H9 (cell line): Measurements from ENCODE around the gene XIRP2. TPM values are rescaled to one million over a fixed set of nuclear protein-coding genes. Genes with fewer than 3 reads are reported as not detected.

Source experiments
- DNase-seq: peaks from one replicate; pipeline ENCODE4 v3.0.0-alpha.2; 2017
- H2AFZ ChIP-seq: one replicate; pipeline ENCODE4 v1.6.1; 2013; ENCODE audit warnings: mild to moderate bottlenecking, low read length, control low read depth, moderate library complexity
- H2AK5ac ChIP-seq: 2 replicates; pipeline ENCODE4 v1.6.1; 2013; ENCODE audit warnings: low read length, control low read depth, mixed read lengths; ENCODE audit not compliant: insufficient read length
- H2BK120ac ChIP-seq: one replicate; pipeline ENCODE4 v1.6.1; 2013; ENCODE audit warnings: low read depth, mild to moderate bottlenecking, low read length, control low read depth, inconsistent platforms; ENCODE audit not compliant: poor library complexity, severe bottlenecking
- H2BK12ac ChIP-seq: 2 replicates; pipeline ENCODE4 v1.6.1; 2013; ENCODE audit warnings: low read length, control low read depth, mixed read lengths, low read depth; ENCODE audit not compliant: insufficient read length
- H2BK15ac ChIP-seq: 2 replicates; pipeline ENCODE4 v1.6.1; 2013; ENCODE audit warnings: low read depth, low read length, control low read depth
- H2BK20ac ChIP-seq: one replicate; pipeline ENCODE4 v1.6.1; 2013; ENCODE audit warnings: low read depth, mild to moderate bottlenecking, low read length, control low read depth, inconsistent platforms; ENCODE audit not compliant: poor library complexity, severe bottlenecking
- H2BK5ac ChIP-seq: 2 replicates; pipeline ENCODE4 v1.6.1; 2013; ENCODE audit warnings: low read length, control low read depth, mixed read lengths; ENCODE audit not compliant: insufficient read length
- H3K14ac ChIP-seq: 2 replicates; pipeline ENCODE4 v1.6.1; 2013; ENCODE audit warnings: low read length, control low read depth; ENCODE audit not compliant: insufficient read depth
- H3K18ac ChIP-seq: 2 replicates; pipeline ENCODE4 v1.6.1; 2013; ENCODE audit warnings: low read depth, mild to moderate bottlenecking, mixed read lengths, low read length, control low read depth; ENCODE audit not compliant: insufficient read length
- H3K23ac ChIP-seq: 2 replicates; pipeline ENCODE4 v1.6.1; 2013; ENCODE audit warnings: low read length, control low read depth, mixed read lengths, low read depth; ENCODE audit not compliant: insufficient read length
- H3K23me2 ChIP-seq: 2 replicates; pipeline ENCODE4 v1.6.1; 2013; ENCODE audit warnings: low read depth, mild to moderate bottlenecking, mixed read lengths, low read length, control low read depth; ENCODE audit not compliant: insufficient read length, poor library complexity, severe bottlenecking
- H3K27ac ChIP-seq: 2 replicates; pipeline ENCODE4 v1.5.1; 2013; ENCODE audit warnings: low read length, control low read depth, mixed read lengths, low read depth; ENCODE audit not compliant: insufficient read length
- H3K27me3 ChIP-seq: 2 replicates; pipeline ENCODE4 v1.6.1; 2013; ENCODE audit warnings: low read length, control low read depth, inconsistent platforms; ENCODE audit not compliant: insufficient read depth
- H3K4ac ChIP-seq: 2 replicates; pipeline ENCODE4 v1.6.1; 2013; ENCODE audit warnings: low read depth, mild to moderate bottlenecking, control low read depth, inconsistent platforms, low read length, moderate library complexity
- H3K4me1 ChIP-seq: 2 replicates; pipeline ENCODE4 v1.6.1; 2013; ENCODE audit warnings: low read length, control low read depth, inconsistent platforms; ENCODE audit not compliant: insufficient read depth
- H3K4me2 ChIP-seq: 2 replicates; pipeline ENCODE4 v1.6.1; 2013; ENCODE audit warnings: low read length, control low read depth, mixed read lengths; ENCODE audit not compliant: insufficient read length, insufficient read depth
- H3K56ac ChIP-seq: 2 replicates; pipeline ENCODE4 v1.6.1; 2013; ENCODE audit warnings: low read depth, mild to moderate bottlenecking, mixed read lengths, low read length, control low read depth; ENCODE audit not compliant: insufficient read length
- H3K79me1 ChIP-seq: 2 replicates; pipeline ENCODE4 v1.6.1; 2013; ENCODE audit warnings: low read depth, mild to moderate bottlenecking, moderate library complexity, low read length, control low read depth, inconsistent platforms; ENCODE audit not compliant: insufficient read depth, poor library complexity, severe bottlenecking
- H3K79me2 ChIP-seq: 2 replicates; pipeline ENCODE4 v1.6.1; 2013; ENCODE audit warnings: low read length, control low read depth, inconsistent platforms; ENCODE audit not compliant: insufficient read depth
- H3K9ac ChIP-seq: 2 replicates; pipeline ENCODE4 v1.6.1; 2013; ENCODE audit warnings: low read length, control low read depth, mixed read lengths; ENCODE audit not compliant: insufficient read length; ENCODE audit errors: extremely low read depth
- H3K9me3 ChIP-seq: one replicate; pipeline ENCODE4 v1.6.1; 2013; ENCODE audit warnings: low read depth, low read length, inconsistent platforms; ENCODE audit not compliant: control insufficient read depth
- H3T11ph ChIP-seq: one replicate; pipeline ENCODE4 v1.6.1; 2013; ENCODE audit warnings: mild to moderate bottlenecking, low read length, control low read depth, inconsistent platforms
- H4K20me1 ChIP-seq: one replicate; pipeline ENCODE4 v1.6.1; 2013; ENCODE audit not compliant: control insufficient read depth, insufficient read length, insufficient read depth
- H4K5ac ChIP-seq: 2 replicates; pipeline ENCODE4 v1.6.1; 2013; ENCODE audit warnings: low read depth, mild to moderate bottlenecking, mixed read lengths, low read length, control low read depth; ENCODE audit not compliant: insufficient read length
- H4K8ac ChIP-seq: replicated peaks from 2 replicates; pipeline ENCODE4 v1.6.1; 2013; ENCODE audit warnings: low read length, control low read depth, mixed read lengths, low read depth; ENCODE audit not compliant: insufficient read length
- H4K91ac ChIP-seq: 2 replicates; pipeline ENCODE4 v1.6.1; 2013; ENCODE audit warnings: low read depth, mild to moderate bottlenecking, moderate library complexity, mixed read lengths, low read length, control low read depth; ENCODE audit not compliant: insufficient read length
- H3K27ac Mint-ChIP-seq, 3 experiments: 2 replicates in 2 of 3; 3 replicates in 1 of 3; pipeline ENCODE4 v1.8.0; 2020 to 2021; ENCODE audit warnings: mixed read lengths in 3 of 3, mild to moderate bottlenecking in 1 of 3, moderate library complexity in 1 of 3
- H3K27me3 Mint-ChIP-seq: 2 replicates; pipeline ENCODE4 v1.8.0; 2021; ENCODE audit warnings: low read depth, mild to moderate bottlenecking, moderate library complexity, mixed read lengths
- H3K36me3 Mint-ChIP-seq, 3 experiments: 2 replicates in 2 of 3; 3 replicates in 1 of 3; pipeline ENCODE4 v1.8.0; 2020 to 2021; ENCODE audit warnings: low read depth in 3 of 3, mixed read lengths in 3 of 3; ENCODE audit not compliant: insufficient read depth in 1 of 3
- H3K4me1 Mint-ChIP-seq, 2 experiments: 2 replicates each; pipeline ENCODE4 v1.8.0; 2020; ENCODE audit warnings: mixed read lengths in 2 of 2
- H3K4me3 Mint-ChIP-seq, 2 experiments: 2 replicates in 1 of 2; 3 replicates in 1 of 2; pipeline ENCODE4 v1.8.0; 2020 to 2021; ENCODE audit warnings: mild to moderate bottlenecking in 2 of 2, mixed read lengths in 2 of 2, moderate library complexity in 1 of 2
- H3K9me3 Mint-ChIP-seq, 2 experiments: 2 replicates in 1 of 2; 3 replicates in 1 of 2; pipeline ENCODE4 v1.8.0; 2020; ENCODE audit warnings: mild to moderate bottlenecking in 2 of 2, mixed read lengths in 2 of 2, moderate library complexity in 1 of 2
- CTCF ChIP-seq: fragments of 200-600 bp; sonication (generic); conservative IDR thresholded peaks from 3 replicates; pipeline ENCODE4 v1.8.0; 2021; ENCODE audit warnings: antibody characterized with exemption, mild to moderate bottlenecking
- WGBS: extraction: QIAGEN DNeasy Blood & Tissue Kit; methylation state at CpG from one replicate; pipeline ENCODE4 v1.1.7; 2013; ENCODE audit warnings: missing lambda C conversion rate, low lambda C conversion rate, mixed read lengths; ENCODE audit not compliant: insufficient read length; ENCODE audit errors: extremely low coverage; 5-methylcytosine and 5-hydroxymethylcytosine counted together
- total RNA-seq: library from RNA; stranded (reverse); gene quantifications from 2 replicates; pipeline ENCODE4 v1.2.1, GENCODE V29; 2021

XIRP2 gene
- total RNA-seq, 1 experiment from 2014 or later: 0.07 TPM

DNA sequence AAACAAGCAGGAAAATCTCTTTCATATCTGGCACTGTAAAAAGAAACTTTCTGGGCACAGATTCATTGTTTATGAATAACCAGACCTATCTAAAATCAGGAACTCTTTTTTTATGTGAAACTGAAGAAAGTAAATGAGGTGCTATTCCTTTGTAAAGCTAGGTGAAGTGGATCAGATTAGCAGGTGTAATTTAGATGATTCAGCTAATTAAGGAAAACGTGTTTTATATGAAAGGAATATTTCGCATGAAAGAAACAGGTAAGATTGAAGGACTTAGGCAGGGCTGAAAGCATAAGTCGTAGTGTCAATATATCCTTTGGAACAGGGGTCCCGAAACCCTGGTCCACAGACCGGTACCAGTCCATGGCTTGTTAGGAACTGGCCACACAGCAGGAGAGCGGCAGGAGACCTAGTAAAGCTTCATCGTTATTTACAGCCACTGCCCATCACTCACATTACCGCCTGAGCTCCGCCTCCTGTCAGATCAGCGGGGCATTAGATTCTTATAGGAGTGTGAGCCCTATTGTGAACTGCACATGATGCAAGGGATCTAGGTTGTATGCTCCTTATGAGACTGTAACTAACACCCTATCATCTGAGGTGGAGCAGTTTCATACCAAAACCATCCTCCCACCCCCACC lies 20.3 kb upstream of the XIRP2 start:
- no peaks in the 10 kb centered on the region for H3K4me1 ChIP-seq
- H3K27me3 ChIP-seq: no peaks in the 10 kb centered on the region
- Mint-ChIP-seq H3K4me1 (no peaks in the 10 kb centered on the region), H3K9me3 (peaks cover 0 to 3% of the 10 kb centered on the region in 2 experiments; a peak in 1 of 5 replicates), H3K4me3 (no peak overlapping the region), H3K36me3 (no peaks in the 10 kb centered on the region), H3K27me3 (no peaks in the 10 kb centered on the region), H3K27ac (no peak overlapping the region; a peak in 1 of 7 replicates)
- no peak overlapping the region for H3K23ac ChIP-seq
- no peaks in the 10 kb centered on the region for H3K79me1 ChIP-seq
- no peak overlapping the region for H2BK5ac ChIP-seq
- H4K8ac ChIP-seq: no peak overlapping the region
- no peak overlapping the region for H3K9ac ChIP-seq
- H3K79me2 ChIP-seq: no peaks in the 10 kb centered on the region
- DNase-seq: no peak
- no peak overlapping the region for H2BK120ac ChIP-seq
- no peak for TF ChIP-seq CTCF
- no peak overlapping the region for H4K5ac ChIP-seq
- no peak overlapping the region for H2BK20ac ChIP-seq
- WGBS: 100% methylated on average over 1 of the region's 10 CpGs
- H4K91ac ChIP-seq: no peak overlapping the region
- H3K23me2 ChIP-seq: no peaks in the 10 kb centered on the region
- no peaks in the 10 kb centered on the region for H4K20me1 ChIP-seq
- H3K4me2 ChIP-seq: no peak overlapping the region
- no peak overlapping the region for H3K4ac ChIP-seq
- no peak overlapping the region for H2AK5ac ChIP-seq
- H3K14ac ChIP-seq: no peak overlapping the region
- no peak overlapping the region for H3K18ac ChIP-seq
- no peak overlapping the region for H3K27ac ChIP-seq
- no peak overlapping the region for H2BK12ac ChIP-seq
- no peaks in the 10 kb centered on the region for H3K9me3 ChIP-seq
- no peak overlapping the region for H3K56ac ChIP-seq
- no peak overlapping the region for H2BK15ac ChIP-seq
- no peak overlapping the region for H3T11ph ChIP-seq
- H2AFZ ChIP-seq: no peak overlapping the region
